Duodenal mucosa (tissue), 2 donors: ENCODE results near the gene FADS2.

Experiments used
- H3K27ac ChIP-seq: one replicate; pipeline ENCODE4 v1.7.0; 2013; ENCODE audit warnings: low read depth, low read length
- H3K27me3 ChIP-seq, 2 donors: one replicate each; pipeline ENCODE4 v1.7.0; 2013; ENCODE audit warnings: low read length in 2 of 2, control low read depth in 1 of 2; ENCODE audit not compliant: insufficient read depth in 2 of 2, control insufficient read depth in 1 of 2
- H3K36me3 ChIP-seq, 2 donors: one replicate each; pipeline ENCODE4 v1.7.0; 2013; ENCODE audit warnings: low read length in 2 of 2, control low read depth in 1 of 2; ENCODE audit not compliant: insufficient read depth in 2 of 2, control insufficient read depth in 1 of 2
- H3K4me1 ChIP-seq, 2 donors: one replicate each; pipeline ENCODE4 v1.7.0; 2013; ENCODE audit warnings: low read length in 2 of 2, control low read depth in 1 of 2; ENCODE audit not compliant: insufficient read depth in 2 of 2, control insufficient read depth in 1 of 2
- H3K4me3 ChIP-seq, 2 donors: one replicate each; pipeline ENCODE4 v1.7.0; 2013; ENCODE audit warnings: low read length in 2 of 2, low read depth in 1 of 2
- H3K9ac ChIP-seq, 2 donors: one replicate each; pipeline ENCODE4 v1.7.0; 2013; ENCODE audit warnings: low read length in 2 of 2, low read depth in 1 of 2
- H3K9me3 ChIP-seq, 2 donors: one replicate each; pipeline ENCODE4 v1.7.0; 2013; ENCODE audit warnings: low read length in 2 of 2, control low read depth in 1 of 2; ENCODE audit not compliant: control insufficient read depth in 1 of 2

FADS2 gene

GRCh38 chr11:61844909-61845565 is 16.9 kb downstream of the FADS2 start:
- no peak overlapping the region for H3K9ac ChIP-seq
- H3K27me3 ChIP-seq, result no peaks in the 10 kb centered on the region
- H3K27ac ChIP-seq, result no peak overlapping the region
- H3K36me3 ChIP-seq, result peaks cover 0 to 57% of the 10 kb centered on the region in 2 donors
- no peak overlapping the region for H3K4me3 ChIP-seq
- no peaks in the 10 kb centered on the region for H3K9me3 ChIP-seq
- H3K4me1 ChIP-seq, result no peaks in the 10 kb centered on the region

DNA sequence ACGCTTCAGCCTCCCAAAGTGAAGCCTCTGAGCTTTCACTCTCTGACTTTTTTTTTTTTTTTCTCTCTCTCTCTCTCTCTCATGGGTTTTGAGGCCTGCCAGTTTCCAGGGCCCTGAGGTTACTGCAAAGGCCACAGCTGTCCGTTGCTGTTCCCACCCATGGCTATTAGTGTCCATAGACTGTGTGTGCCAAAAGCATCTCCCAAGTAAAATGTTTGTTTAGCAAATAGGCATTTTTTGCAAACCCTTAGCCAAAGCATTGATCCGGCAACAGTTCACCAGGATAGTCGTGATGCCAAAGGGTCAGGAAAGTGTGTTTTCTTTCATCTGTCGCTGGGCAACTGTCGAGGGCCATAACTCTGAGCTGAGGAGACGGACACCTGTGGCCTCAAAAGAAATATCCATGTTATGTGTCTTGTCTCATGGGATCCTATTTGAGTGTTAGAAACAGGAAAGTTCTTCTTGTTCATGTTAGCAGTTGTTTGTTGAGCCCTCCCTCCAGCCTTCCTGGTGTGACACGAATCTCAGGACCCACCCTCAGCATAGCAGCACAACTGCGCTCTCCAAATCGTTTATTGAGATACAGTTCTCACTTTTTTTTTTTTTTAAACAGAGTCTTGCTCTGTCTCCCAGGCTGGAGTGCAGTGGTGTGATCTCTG is 18.4 kb downstream of the FADS2 start:
- H3K27ac ChIP-seq, result no peak overlapping the region
- H3K36me3 ChIP-seq, result peaks cover 0 to 43% of the 10 kb centered on the region in 2 donors

GRCh38 chr11:61847914-61848581 is 19.9 kb downstream of the FADS2 start:
- Histone ChIP-seq H3K36me3 (peaks cover 0 to 37% of the 10 kb centered on the region in 2 donors), H3K27ac (no peak overlapping the region), H3K9me3 (no peaks in the 10 kb centered on the region), H3K4me3 (no peak overlapping the region), H3K9ac (no peak overlapping the region), H3K4me1 (peaks cover 7 to 14% of the 10 kb centered on the region in 2 donors), H3K27me3 (no peaks in the 10 kb centered on the region)

More for the DNA sequence above, 18.4 kb downstream of the FADS2 start:
- H3K4me1 ChIP-seq, result peaks cover 5 to 12% of the 10 kb centered on the region in 2 donors
- no peak overlapping the region for H3K9ac ChIP-seq
- no peak overlapping the region for H3K4me3 ChIP-seq
- H3K27me3 ChIP-seq, result no peaks in the 10 kb centered on the region
- H3K9me3 ChIP-seq, result no peaks in the 10 kb centered on the region

GRCh38 chr11:61848631-61849030 is 20.5 kb downstream of the FADS2 start:
- H3K36me3 ChIP-seq, result peaks cover 0 to 35% of the 10 kb centered on the region in 2 donors
- no peak overlapping the region for H3K27ac ChIP-seq

GRCh38 chr11:61850687-61851086 is 22.6 kb downstream of the FADS2 start:
- Histone ChIP-seq H3K4me3 (no peak overlapping the region), H3K36me3 (peaks cover 0 to 47% of the 10 kb centered on the region in 2 donors), H3K27me3 (no peaks in the 10 kb centered on the region), H3K27ac (no peak overlapping the region), H3K9ac (no peak overlapping the region), H3K9me3 (no peaks in the 10 kb centered on the region), H3K4me1 (peaks cover 7 to 14% of the 10 kb centered on the region in 2 donors)

More at GRCh38 chr11:61848631-61849030, 20.5 kb downstream of the FADS2 start:
- H3K27me3 ChIP-seq, result no peaks in the 10 kb centered on the region
- H3K4me3 ChIP-seq, result no peak overlapping the region
- no peaks in the 10 kb centered on the region for H3K9me3 ChIP-seq
- peaks cover 7 to 14% of the 10 kb centered on the region in 2 donors for H3K4me1 ChIP-seq
- no peak overlapping the region for H3K9ac ChIP-seq

DNA sequence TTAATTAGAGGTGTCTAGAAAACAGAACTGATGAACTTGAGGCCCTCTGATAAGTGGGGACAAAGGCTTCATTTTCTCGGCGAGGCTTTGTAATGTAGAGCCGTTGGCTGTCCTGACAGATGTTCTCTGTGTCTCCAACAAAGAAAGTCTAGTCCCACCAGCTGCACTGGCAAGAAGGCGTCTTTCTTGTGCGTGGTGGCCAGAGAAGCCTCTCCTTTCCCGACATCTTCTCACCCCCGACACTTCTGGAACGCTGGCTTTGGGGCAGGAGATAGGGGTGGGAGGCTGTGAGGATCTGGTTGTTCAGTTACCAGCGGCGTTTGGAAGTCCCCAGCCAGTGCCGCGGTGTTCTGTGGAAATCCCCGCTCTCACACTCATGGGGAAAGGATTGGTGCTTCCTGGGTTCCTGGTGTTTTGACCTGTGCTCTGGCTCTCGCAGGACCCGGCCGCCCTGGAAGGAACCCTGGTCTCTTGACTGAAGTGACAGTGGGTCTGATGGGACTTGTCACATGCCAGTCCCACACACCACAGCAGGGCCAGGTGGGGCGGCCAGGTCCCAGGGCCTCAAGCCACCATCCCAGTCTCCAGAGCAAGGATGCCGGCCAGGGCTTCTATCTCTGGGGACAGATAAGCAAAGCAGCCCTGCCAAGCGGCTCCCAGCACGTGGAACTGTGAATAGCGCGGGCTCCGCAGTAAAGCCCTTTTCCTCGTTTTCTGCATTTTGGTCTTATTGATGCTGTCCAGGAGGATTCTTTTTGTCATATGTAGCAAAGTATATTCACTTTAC is 23.2 kb downstream of the FADS2 start:
- no peaks in the 10 kb centered on the region for H3K27me3 ChIP-seq
- H3K9me3 ChIP-seq, result no peaks in the 10 kb centered on the region
- H3K27ac ChIP-seq, result no peak overlapping the region
- H3K4me3 ChIP-seq, result no peak overlapping the region
- H3K36me3 ChIP-seq, result peaks cover 0 to 50% of the 10 kb centered on the region in 2 donors
- peaks cover 7 to 14% of the 10 kb centered on the region in 2 donors for H3K4me1 ChIP-seq
- no peak overlapping the region for H3K9ac ChIP-seq

DNA sequence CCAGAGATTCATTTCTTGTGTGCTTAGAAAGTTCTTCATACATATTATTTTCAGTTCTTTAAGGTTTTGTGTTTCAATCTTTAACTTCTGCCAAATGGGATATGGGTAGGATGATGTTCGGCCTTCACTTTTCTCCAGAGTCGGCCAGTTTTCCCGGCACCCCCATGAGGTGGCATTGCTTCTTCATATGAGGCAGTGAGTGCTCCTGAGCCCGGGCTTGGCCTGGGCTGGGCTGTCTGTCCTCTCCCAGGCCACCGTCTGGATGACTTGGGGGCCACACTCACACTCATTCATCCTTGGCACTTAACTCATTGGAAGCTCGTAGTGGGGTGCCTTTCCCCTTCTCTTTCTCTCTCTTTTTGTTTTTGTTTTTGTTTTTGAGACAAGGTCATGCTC is 23.8 kb downstream of the FADS2 start:
- H3K36me3 ChIP-seq, result peaks cover 0 to 56% of the 10 kb centered on the region in 2 donors
- H3K9ac ChIP-seq, result no peak overlapping the region
- no peaks in the 10 kb centered on the region for H3K27me3 ChIP-seq
- no peaks in the 10 kb centered on the region for H3K9me3 ChIP-seq
- peaks cover 7 to 14% of the 10 kb centered on the region in 2 donors for H3K4me1 ChIP-seq
- H3K27ac ChIP-seq, result no peak overlapping the region
- H3K4me3 ChIP-seq, result no peak overlapping the region

DNA sequence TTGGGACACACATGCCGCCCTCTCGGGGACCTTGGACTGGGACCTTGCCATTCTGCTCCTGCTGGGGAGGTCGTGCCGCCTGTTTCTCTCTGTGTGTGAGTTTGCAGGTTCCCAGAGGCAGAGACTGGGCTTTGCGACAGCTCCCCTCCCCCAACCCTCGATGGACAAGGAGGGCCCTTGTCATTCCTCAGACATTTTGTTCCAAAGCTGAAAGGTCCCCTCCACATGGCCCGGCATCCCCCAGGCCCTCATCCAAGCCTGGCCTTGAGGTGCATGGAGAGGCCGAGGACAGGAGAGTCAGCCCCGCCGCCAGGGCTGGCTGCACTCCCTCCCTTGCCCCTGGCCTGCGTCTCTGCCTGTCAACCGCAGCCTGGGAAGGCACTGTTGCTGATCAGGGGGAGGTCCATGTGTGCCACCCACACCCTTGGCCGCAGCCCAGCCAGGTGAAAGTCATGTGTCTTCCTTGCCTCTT is 25.6 kb downstream of the FADS2 start:
- no peak overlapping the region for H3K9ac ChIP-seq
- H3K27me3 ChIP-seq, result no peaks in the 10 kb centered on the region
- H3K9me3 ChIP-seq, result no peaks in the 10 kb centered on the region
- peaks cover 0 to 54% of the 10 kb centered on the region in 2 donors for H3K36me3 ChIP-seq
- no peak overlapping the region for H3K27ac ChIP-seq
- no peak overlapping the region for H3K4me3 ChIP-seq
- H3K4me1 ChIP-seq, result peaks cover 7 to 14% of the 10 kb centered on the region in 2 donors

DNA sequence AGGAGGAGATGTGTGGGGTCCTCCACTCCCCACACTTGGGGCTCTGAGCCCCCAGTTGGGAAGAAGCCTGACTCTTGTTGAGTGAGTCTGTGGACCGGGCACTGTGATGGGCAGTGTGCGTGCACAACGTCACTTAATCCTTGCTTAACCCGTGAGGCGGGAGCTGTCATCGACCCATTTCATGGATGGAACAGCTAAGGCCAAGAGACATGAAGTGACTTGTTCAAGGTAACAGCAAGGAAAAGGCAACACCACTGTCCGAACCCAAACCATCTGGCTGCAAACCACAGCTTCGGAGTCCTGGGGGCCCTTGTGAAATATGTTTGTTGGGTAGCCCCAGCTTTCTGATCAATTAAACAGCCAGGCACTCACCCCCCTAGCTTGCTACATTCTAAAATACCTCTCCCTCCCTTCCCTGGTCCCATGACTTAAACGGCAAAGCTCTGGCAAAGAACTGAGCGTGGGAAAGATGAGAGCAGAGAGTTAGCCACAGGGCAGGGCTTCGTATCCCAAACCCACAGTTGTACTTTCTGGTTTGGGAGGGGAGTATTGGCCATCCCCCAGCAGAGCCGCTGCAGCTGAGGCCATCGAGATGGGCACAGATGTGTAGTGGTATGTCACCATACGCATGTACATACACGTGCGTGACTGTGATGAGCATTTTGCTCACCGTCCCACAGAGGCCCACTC is 26.3 kb downstream of the FADS2 start:
- Histone ChIP-seq H3K27ac (no peak overlapping the region), H3K9me3 (no peaks in the 10 kb centered on the region), H3K27me3 (no peaks in the 10 kb centered on the region), H3K4me3 (no peak overlapping the region), H3K9ac (no peak overlapping the region), H3K36me3 (peaks cover 0 to 55% of the 10 kb centered on the region in 2 donors), H3K4me1 (peaks cover 7 to 14% of the 10 kb centered on the region in 2 donors)
